Measurements from ENCODE around the gene TACO1.

TACO1 gene

GRCh38 chr17:63595132-63595531, 5.6 kb upstream of the TACO1 start:
- Histone ChIP-seq H3K27ac (ENCODE audit: low read depth, low read length) (no peak overlapping the region), H3K4me2 (ENCODE audit: low read length) (no peak overlapping the region), H3K9me3 (ENCODE audit: control insufficient read depth, insufficient read depth, low read length) (no peaks in the 10 kb centered on the region), H3K4me1 (ENCODE audit: control insufficient read depth, low read length) (peaks cover 8% of the 10 kb centered on the region), H3F3A (ENCODE audit: control insufficient read depth, insufficient read depth) (peaks cover 4% of the 10 kb centered on the region; the same call in 1 of the 2 replicates), H4K20me1 (ENCODE audit: control insufficient read depth, insufficient read depth, low read depth, low read length) (0 out of 2 replicates have a peak, but pooled peaks cover 3% of the 10 kb centered on the region), H3K9me2 (replicated peaks; ENCODE audit: control insufficient read depth, low read length) (no peaks in the 10 kb centered on the region), H3K4me3 (ENCODE audit: low read length) (no peak overlapping the region), H3K79me2 (ENCODE audit: control insufficient read depth, low read length) (no peaks in the 10 kb centered on the region), H3K27me3 (ENCODE audit: control insufficient read depth, low read length) (no peaks in the 10 kb centered on the region), H3K36me3 (ENCODE audit: control insufficient read depth, low read length) (peaks cover 30% of the 10 kb centered on the region)
- TF ChIP-seq EZH2phosphoT487 (IDR thresholded peaks at IDR 0.05; ENCODE audit: borderline replicate concordance, low read length) (no peak), CTCF (IDR thresholded peaks at IDR 0.05; ENCODE audit: low read depth, low read length, poor library complexity, severe bottlenecking) (no peak)

GRCh38 chr17:63596856-63597586, 3.7 kb upstream of the TACO1 start:
- no peak overlapping the region for H3K4me2 ChIP-seq (ENCODE audit: low read length)
- TF ChIP-seq EZH2phosphoT487 (IDR thresholded peaks at IDR 0.05; ENCODE audit: borderline replicate concordance, low read length) (no peak), CTCF (IDR thresholded peaks at IDR 0.05; ENCODE audit: low read depth, low read length, poor library complexity, severe bottlenecking) (no peak)
- H3F3A ChIP-seq (ENCODE audit: control insufficient read depth, insufficient read depth) = peaks cover 4% of the 10 kb centered on the region; the same call in 1 of the 2 replicates
- H3K9me2 ChIP-seq (replicated peaks; ENCODE audit: control insufficient read depth, low read length) = no peaks in the 10 kb centered on the region
- no peaks in the 10 kb centered on the region for H3K27me3 ChIP-seq (ENCODE audit: control insufficient read depth, low read length)
- H3K4me1 ChIP-seq (ENCODE audit: control insufficient read depth, low read length) = peaks cover 19% of the 10 kb centered on the region
- H3K36me3 ChIP-seq (ENCODE audit: control insufficient read depth, low read length) = peaks cover 16% of the 10 kb centered on the region
- no peak overlapping the region for H3K27ac ChIP-seq (ENCODE audit: low read depth, low read length)
- H3K9me3 ChIP-seq (ENCODE audit: control insufficient read depth, insufficient read depth, low read length) = no peaks in the 10 kb centered on the region
- no peak overlapping the region for H3K4me3 ChIP-seq (ENCODE audit: low read length)
- peaks cover 14% of the 10 kb centered on the region for H3K79me2 ChIP-seq (ENCODE audit: control insufficient read depth, low read length)
- no peaks in the 10 kb centered on the region for H4K20me1 ChIP-seq (ENCODE audit: control insufficient read depth, insufficient read depth, low read depth, low read length)

GRCh38 chr17:63598281-63598680, 2.4 kb upstream of the TACO1 start:
- Histone ChIP-seq H4K20me1 (ENCODE audit: control insufficient read depth, insufficient read depth, low read depth, low read length) (no peaks in the 10 kb centered on the region), H3K27me3 (ENCODE audit: control insufficient read depth, low read length) (no peaks in the 10 kb centered on the region), H3K9me3 (ENCODE audit: control insufficient read depth, insufficient read depth, low read length) (no peaks in the 10 kb centered on the region), H3K79me2 (ENCODE audit: control insufficient read depth, low read length) (peaks cover 20% of the 10 kb centered on the region), H3K4me2 (ENCODE audit: low read length) (no peak overlapping the region), H3K4me1 (ENCODE audit: control insufficient read depth, low read length) (peaks cover 21% of the 10 kb centered on the region), H3K9me2 (replicated peaks; ENCODE audit: control insufficient read depth, low read length) (no peaks in the 10 kb centered on the region), H3K27ac (ENCODE audit: low read depth, low read length) (no peak overlapping the region), H3K36me3 (ENCODE audit: control insufficient read depth, low read length) (peaks cover 14% of the 10 kb centered on the region), H3F3A (ENCODE audit: control insufficient read depth, insufficient read depth) (peaks cover 4% of the 10 kb centered on the region; the same call in 1 of the 2 replicates), H3K4me3 (ENCODE audit: low read length) (no peak overlapping the region)
- TF ChIP-seq CTCF (IDR thresholded peaks at IDR 0.05; ENCODE audit: low read depth, low read length, poor library complexity, severe bottlenecking) (no peak), EZH2phosphoT487 (IDR thresholded peaks at IDR 0.05; ENCODE audit: borderline replicate concordance, low read length) (no peak)
